ENCODE data around the gene CYB5RL. TPM values are rescaled to one million over a fixed set of nuclear protein-coding genes. Genes with fewer than 3 reads are reported as not detected.
"Not testable (repeated sequence)": the region's sequence is repeated elsewhere in the genome, so short reads cannot be mapped to it uniquely, and the experiment has no call there.

The CYB5RL gene
- total RNA-seq, 1 experiment from 2014 or later: 6.5 TPM

DNA sequence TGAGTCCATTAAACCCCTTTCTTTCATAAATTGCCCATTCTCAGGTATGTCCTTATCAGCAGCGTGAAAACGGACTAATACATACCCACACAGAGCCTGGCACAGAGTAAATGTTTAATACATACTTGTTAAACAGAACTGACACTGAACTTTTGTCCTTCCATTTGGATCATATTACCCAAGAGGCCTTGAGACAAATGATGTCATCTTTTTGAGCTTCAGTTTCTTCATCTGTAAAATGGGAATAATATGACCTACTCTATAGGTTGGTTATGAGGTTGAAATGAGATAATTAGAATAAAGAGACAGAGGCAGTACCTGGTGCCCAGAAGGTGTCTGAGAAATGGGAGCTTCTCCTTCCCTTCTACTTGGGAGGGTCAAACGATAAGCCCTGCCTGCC is 13.8 kb downstream of the CYB5RL start:
- no peak for DNase-seq (ENCODE audit: low read depth)

DNA sequence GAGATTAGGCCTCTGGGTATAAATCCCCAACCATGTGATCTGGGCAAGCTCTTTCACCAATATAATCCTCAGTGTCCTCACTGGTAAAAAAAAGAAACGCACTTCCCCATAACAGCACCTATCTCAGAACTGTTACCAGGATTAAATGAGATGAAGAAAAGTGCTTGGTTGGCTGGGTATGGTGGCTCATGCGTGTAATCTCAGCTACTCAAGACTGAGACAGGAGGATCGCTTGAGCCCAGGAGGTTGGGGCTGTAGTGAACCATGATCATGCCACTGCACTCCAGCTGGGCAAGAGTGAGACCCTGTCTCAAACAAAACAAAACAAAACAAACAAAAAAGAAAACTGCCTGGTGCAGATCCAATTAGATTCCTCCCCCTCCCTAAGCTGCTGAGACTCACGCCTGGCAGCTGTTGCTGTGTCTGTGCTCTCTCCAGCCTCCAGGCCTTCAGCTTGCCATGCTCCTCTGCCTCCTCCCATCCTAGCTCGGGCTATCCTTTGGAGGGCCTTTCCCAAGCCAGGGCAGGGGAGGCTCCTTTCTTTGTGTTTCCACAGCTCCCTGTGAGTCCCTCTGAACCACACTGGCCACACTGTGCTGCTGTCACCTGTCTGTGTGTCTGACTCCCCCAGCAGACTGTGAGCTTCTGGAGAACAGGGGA is 19.0 kb downstream of the CYB5RL start:
- no peak for DNase-seq (ENCODE audit: low read depth)

DNA sequence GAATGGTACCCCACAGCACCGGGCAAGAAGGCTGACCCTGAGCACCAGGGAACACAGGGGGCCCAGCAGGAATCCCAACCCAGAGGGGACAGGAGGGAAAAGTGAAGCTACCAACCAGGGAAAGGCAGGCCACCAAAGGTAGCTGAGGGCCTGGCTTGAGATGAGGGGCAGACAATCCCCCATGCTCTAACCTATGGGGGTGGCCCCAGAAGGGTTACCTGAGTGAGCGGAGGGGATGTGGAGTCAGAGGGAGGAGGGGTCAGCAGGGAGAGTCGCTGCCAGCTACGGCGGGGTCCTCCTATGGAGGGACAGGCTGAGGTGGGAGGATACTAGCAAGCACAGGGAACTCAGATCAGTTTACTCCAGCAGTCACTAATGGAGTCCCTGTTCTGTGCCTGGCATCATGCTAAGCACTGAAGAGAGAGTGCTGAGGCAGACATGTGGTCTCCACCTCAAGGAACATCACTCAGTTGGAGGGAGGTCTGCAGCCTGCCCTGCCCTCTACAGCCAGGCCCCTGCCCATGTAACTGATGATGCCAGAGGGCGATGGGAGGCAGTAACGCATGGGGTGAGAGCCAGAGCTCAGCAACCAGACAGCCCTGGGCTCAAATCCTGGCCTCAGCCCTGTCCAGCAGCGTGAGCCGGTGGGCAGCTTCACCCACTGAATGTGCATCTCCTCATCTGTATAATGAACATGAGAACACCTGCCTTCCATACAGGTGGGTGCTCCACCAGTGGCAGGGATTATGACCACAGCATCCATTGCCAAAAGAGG is 21.3 kb downstream of the CYB5RL start:
- no peak for DNase-seq (ENCODE audit: low read depth)

DNA sequence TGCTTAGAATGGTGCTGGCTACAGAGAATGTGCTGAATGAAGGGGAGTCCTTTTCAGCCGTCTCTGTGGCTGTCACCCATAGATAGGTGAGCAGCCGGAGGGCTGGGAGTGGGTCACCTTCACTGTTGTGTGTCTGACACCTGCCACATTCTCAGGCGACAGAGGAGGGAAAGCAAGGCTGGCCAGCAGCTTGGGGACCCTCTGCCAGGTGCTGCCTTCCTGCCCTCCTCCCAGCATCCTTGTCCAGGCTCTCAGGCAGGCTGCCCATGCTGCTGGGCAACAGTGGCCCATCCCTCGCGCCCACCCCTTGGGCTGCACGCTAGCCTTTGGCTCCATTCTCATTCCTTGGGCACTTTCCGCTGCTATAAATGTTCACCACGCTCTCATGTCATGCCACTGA is 22.1 kb downstream of the CYB5RL start:
- DNase-seq (ENCODE audit: low read depth): no peak

DNA sequence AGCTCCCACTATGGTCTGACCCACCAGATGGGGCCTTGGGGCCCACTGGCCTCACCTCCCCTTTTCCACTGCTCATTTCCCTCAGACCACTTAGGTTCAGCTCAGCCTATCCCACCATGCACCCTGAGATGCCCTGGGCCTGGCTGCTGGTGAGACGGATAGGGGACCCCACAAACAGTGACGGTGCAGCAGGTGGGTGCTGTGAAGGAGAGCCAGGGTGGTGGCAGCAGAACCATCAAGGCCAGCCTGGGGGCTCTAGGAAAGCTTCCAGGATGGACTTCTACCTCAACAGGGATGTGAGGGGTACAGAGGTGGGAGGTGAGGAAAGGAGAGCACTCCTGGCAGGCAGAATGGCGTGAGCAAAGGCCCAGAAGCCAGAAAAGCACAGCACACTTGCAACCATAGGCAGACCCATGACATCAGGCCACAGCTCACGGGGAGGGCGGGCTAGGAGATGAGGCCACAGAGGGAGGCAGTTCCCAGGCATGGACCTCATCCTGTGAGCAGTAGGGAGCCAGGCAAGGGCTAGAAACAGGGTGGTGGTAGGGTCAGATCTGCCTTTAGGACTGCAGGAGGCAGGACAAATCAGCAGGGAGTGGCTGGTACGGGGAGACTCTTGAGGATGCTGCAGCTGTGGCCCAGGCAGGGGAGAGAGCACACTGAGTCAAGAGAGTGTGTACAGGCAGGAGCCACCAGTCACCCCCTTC is 23.1 kb downstream of the CYB5RL start:
- no peak for DNase-seq (ENCODE audit: low read depth)

DNA sequence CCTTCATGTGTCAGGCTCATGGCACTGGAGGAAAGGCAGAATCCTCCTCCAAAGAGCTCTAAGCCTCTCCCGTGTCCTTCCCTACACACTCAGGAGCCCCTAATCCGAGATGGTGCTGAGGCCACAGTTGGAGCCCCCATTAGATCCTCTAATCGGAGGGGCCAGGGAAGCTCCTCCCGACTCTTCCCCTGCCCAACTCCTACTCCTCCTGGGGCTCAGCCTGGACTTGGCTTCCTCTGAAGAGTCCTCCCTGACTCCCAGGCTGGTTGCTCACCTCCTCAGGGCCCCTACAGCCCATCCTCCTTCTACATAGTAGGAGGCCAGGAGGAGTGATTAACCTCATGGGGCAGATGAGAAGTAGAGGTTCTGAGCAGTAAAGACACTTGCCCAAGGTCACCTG is 25.7 kb downstream of the CYB5RL start:
- DNase-seq (ENCODE audit: low read depth): no peak

DNA sequence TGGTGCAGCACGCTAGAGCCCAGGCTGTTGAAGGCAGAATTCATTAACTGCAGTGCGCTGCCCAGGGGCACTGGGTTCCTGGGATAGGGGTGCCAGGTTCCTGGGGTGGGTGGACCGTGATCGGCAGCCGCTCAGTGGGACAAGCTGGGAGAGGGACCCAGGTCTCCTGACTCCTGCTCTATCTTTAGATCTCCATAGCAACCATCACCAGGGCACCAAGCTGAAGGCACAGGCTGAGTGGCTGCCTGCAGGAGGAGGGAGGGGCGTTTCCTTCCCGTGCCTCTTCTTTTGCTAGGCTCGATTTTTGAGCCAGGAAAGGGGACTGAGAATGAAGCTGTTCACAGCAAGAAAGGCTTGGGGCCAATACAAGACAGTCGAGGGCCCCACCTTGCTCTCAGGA is 26.1 kb downstream of the CYB5RL start:
- no peak for DNase-seq (ENCODE audit: low read depth)

DNA sequence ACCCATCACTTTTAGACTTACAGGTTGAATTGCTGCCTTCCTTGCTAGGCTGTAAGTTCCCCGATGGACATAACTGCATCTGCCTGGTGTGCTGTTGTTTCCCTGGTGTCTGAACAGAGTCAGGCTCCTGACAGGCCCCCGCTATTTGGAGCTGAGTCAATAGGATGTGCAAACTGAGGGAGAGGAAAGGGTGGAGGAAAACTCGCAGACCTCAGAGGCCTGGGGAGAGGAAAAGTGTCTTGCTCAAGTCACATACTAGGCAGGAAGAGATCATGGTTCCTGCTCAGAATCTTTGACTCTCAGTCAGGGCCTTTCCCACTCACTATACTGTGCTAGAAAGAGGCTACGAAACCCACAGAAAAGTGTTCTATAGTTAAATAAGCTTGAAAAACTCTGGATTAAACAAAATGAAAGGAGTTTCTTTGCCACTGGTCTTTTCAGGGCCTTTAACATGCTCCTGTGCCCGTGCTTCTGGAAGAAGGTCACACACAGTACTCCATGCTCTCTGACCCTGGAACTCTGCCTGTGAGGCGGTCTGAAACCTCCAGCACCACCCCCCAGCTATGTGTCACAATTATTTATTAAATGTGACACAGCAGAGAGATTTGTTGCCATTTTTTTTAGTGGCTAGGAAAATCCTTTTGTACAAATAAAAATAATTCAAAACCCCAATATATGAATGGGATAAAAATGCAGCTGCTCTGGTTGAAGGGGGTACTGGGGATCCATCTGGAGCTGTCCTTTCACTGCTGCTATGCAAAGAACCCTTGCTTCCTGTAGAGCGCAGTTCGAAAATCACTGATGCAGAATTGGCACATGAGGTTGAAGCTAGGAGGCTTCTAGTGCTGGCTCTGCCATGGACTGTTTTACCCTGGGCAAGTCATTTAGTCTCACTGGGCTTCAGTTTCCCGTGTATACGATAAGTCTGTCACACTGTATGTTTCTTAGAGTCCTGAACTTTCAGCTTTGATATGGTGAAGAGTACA is 26.9 kb downstream of the CYB5RL start:
- no peak for DNase-seq (ENCODE audit: low read depth)

DNA sequence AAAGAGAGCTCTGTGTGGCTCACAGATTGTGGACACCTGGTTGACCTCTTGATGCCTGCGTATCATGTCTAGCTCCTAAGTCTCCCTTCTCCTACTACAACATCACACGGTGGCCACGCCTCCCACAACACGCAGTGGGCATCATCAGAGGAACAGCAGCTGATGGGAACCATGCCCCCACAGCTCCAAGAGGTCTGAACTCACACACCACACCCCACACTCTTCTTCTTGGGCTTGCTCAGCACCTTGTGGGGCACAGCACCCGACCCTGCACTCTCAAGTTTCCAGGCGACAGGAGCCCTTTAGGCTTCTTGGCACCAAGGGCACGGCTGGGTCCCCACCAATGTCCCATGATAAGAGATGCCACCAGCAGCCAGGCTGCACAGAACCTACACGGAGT is 28.2 kb downstream of the CYB5RL start:
- no peak for DNase-seq (ENCODE audit: low read depth)

DNA sequence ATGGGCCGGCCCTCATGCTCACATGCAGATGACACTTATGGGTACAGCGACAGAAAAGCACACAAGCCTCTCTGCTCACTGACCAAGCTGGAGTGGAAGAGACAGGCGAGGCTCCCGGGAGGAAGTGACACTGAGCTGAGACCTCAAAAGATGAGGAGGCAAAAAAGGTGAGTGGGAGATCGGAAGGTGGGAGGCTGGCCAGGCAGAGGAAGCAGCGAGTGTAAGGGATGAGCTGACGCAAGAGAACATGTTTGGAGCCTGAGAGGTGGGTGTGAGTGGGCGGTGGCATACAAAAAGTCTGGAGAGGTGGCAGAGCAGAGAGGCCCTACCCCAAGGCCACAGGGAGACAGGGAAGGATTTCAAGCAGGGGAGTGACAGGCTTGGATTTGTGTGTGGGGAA is 28.8 kb downstream of the CYB5RL start:
- DNase-seq (ENCODE audit: low read depth): no peak

DNA sequence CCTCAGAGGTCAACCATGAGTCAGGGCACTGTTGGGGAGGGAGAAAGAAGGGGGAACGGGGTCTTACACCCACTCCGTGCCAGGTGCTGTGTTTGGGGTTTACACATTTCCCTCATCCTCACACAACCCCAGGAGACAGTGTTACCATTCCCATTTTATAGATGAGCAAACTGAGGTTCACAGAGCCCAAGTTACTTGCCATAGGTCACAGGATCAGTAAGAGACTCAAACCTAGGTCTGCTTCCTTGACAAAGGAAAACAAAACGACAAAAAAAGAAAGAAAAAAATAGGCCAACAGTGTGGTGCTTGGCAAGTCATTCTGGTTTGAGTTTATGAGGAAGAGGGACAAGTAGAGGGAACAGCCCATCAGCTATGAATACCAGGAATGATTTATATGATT is 30.8 kb downstream of the CYB5RL start:
- no peak for DNase-seq (ENCODE audit: low read depth)

DNA sequence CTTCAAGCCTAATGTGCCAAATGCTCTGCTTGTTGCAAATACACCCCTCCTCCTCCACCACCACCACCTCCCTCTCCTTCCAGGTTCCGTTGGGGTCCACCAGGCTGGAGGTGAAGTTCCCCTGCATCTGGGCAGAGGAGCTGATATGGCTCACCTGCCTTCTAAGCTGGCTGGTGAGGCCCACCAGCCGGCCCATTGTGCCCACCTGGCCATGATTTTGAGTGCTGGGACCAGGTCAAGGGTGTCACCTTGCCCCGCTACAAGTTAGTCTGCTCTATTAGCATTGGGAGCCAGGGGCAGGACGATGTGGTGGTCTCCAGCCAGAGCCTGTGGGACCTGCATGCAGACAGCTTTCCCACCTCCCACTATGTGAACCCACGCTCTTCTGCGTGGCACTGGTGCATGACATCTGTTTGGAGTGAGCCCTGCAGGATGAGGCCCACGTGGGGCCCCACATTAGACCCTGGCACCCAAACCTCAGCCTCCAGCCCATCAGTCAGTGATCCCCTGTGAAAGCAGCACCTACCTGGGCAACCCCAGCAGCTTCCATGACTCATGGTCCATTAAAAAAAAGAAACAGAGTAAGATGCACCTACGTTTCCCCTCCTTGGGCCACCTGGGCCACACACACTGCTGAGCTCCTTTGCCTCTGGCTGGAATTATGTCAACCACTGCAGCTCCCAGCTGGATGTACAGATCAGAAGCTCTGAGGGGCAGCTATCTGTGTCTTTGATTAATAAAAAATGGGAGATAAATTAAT is 31.4 kb downstream of the CYB5RL start:
- DNase-seq (ENCODE audit: low read depth): no peak

DNA sequence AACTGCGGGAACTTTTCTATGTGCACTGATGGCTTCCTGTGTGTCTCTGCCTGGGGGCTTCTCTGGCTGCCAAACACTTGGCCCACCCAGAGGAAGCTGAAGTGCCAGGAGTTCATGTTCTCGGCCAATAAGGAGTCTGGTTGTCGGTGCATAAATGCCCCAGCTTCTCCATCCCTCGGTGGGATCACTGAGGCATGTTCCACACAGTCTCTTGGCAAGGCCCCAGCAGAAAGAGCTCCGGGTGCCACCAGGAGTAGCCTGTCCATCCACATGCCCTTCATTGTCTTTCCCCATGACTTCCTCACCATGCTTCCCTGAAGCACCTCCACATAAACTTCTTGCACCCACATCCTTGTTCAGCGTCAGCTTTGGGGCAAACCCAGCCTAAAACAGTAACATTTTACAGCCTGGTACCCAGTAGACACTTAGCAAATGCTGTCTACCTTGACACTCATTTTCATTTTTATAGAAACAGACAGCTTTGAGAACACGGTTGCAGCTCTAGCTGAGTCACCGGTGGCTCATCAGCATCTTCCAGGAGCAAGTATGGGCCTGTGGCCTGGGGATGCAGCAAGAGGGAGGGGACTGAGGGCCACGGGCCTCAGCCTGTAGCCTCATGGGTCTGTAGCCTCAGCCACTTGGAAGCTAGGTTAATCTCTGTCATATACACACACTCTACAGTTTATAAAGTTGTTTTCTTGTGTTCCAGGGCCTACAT is 32.2 kb downstream of the CYB5RL start:
- DNase-seq (ENCODE audit: low read depth): peak; percentile 70

DNA sequence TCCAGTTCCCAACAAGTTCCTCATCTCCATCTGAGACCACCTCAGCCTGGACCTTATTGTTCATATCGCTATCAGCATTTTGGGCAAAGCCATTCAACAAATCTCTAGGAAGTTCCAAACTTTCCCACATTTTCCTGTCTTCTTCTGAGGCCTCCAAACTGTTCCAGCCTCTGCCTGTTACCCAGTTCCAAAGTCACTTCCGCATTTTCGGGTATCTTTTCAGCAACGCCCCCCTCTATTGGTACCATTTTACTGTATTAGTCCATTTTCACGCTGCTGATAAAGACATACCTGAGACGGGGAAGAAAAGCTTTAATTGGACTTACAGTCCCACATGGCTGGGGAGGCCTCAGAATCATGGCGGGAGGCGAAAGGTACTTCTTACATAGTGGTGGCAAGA is 33.5 kb downstream of the CYB5RL start:
- DNase-seq (ENCODE audit: low read depth): not testable (repeated sequence)

DNA sequence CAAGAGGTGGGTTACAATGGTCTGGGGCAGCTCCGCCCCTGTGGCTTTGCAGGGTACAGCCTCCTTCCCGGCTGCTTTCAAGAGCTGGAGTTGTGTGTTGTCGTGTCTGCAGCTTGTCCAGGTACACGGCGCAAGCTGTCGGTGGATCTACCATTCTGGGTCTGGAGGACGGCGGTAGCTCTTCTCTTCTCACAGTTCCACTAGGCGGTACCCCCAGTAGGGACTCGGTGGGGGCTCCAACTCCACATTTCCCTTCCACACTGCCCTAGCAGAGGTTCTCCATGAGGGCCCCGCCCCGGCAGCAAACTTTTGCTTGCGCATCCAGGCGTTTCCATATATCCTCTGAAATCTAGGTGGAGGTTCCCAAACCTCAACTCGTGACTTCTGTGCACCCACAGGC is 34.7 kb downstream of the CYB5RL start:
- DNase-seq (ENCODE audit: low read depth): no peak

DNA sequence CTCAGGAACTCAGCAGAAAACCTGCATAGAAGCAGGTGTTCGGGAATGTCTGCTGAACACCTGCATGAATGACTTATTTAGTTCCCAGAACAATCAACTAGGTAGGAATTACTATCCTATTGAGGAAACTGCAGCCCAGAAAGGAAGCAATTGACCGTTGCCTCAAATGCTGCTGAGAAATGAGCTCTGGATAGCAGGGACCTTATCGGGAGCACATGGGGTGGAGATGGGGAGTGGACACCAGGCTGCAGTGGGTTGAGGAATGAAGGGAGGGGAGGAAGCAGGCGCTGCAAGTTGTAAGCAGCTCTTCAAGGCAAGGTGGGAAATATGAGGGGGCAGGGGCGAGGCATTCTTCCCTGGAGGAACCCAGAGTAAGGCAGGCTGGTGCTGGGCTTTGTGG is 36.3 kb downstream of the CYB5RL start:
- DNase-seq (ENCODE audit: low read depth): no peak

DNA sequence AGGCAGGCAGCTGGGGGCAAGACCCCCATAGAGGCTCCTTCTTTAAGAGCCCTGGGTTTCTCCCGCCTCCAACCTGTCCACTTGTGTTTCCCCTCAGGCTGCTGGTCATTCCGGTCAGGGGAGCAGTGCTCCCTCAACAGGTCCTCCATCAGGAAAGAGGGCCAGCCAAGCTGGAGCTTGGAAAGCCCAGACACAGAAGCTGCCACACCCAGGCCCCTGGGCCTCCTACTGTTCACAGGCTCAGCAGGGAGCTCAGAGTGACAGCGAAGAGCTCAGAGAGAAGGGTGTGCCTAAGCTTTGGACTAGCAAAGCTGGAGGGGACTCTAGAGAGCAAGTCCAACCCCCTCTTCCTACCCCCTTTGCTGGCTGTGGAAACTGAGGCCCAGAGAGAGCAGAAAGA is 36.8 kb downstream of the CYB5RL start:
- DNase-seq (ENCODE audit: low read depth): no peak

DNA sequence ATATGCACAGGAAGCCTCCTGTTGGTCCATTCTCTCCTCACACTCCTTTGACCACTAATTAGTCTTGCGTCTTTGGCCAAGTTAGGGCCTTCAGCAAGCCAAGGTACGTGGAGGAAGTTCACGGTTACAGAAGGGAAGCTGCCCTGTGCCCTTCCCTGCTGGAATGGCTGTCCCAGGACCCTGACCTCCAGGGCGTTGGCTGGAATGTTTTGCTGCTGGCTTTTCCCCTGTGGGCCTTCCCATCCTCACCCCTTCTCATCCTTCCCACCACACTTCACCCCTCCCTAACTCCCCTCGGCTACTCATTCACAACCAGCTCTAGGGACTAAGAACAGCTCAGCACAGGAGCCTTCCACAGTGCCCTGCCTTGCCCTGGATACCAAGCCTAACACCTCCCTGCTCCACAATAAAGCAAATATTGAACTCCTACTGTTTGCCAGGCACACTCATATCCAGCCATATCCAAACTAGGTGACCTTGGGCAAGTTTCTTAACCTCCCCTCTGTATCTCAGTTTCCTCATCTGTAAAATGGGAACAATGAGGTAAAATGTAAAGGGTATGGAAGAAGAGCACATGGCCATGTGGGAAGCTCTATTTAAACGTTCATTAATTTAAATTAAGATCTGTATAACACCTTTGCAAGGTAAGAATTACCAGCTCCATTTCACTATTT is 38.2 kb downstream of the CYB5RL start:
- no peak for DNase-seq (ENCODE audit: low read depth)

DNA sequence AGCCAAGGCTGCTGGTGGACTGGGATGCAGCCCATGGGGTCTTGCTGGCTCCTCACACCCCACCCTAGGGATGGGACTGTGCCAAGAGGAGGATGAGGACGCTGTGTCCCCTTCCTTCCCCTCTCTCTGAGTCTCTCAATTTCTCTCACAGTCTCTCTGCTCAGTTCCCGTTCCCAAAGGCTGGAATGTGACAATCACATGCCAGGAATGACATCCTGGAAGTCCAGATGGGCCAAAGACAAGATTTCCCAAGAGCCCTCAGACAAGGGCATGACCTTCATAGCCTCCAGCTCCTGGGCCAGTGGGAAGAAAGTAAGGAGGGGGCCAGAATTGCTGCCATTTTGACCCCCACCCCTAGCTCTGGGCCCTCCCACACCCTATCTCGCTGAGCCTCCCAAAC is 39.5 kb downstream of the CYB5RL start:
- no peak for DNase-seq (ENCODE audit: low read depth)

All from M059J (cell line).